Motor neuron (in vitro differentiated cells): ENCODE data around the gene PLTP. TPM values are rescaled to one million over a fixed set of nuclear protein-coding genes. Genes with fewer than 3 reads are reported as not detected.
"Not testable (repeated sequence)": the region's sequence is repeated elsewhere in the genome, so short reads cannot be mapped to it uniquely, and the experiment has no call there.

ENCODE experiments used
- ATAC-seq, 8 experiments: fragments of 200-7000 bp; cut with Tn5 transposase; replicated peaks in 6 of 8; 2 replicates each; pipeline ENCODE4 v1.8.0; 2021; ENCODE audit warnings: mild to moderate bottlenecking in 8 of 8, moderate library complexity in 8 of 8
- H3K27ac ChIP-seq, 2 donors: fragments of 250-450 bp; sonication (Bioruptor Pico); 2 replicates each; pipeline ENCODE4 v1.9.0; 2021; ENCODE audit warnings: antibody characterized with exemption in 2 of 2, mild to moderate bottlenecking in 2 of 2, moderate library complexity in 1 of 2
- H3K4me1 ChIP-seq, 2 donors: fragments of 250-450 bp; sonication (Bioruptor Pico); replicated peaks in 1 of 2; 2 replicates each; pipeline ENCODE4 v1.6.1; 2021; ENCODE audit warnings: antibody characterized with exemption in 2 of 2, mild to moderate bottlenecking in 2 of 2, moderate library complexity in 1 of 2
- H3K4me3 ChIP-seq, 5 donors: fragments of 250-450 bp; sonication (Bioruptor Pico); 2 replicates each; pipeline ENCODE4 v1.9.0; 2021; ENCODE audit warnings: antibody characterized with exemption in 5 of 5, mild to moderate bottlenecking in 5 of 5, moderate library complexity in 4 of 5
- WGBS, 10 experiments: fragments of 450-650 bp; shearing (Covaris generic); methylation state at CpG; one replicate each; pipeline ENCODE4 v1.0.0; 2022; 5-methylcytosine and 5-hydroxymethylcytosine counted together
- in situ Hi-C, 9 experiments: fragments of 400-800 bp; cut with MboI; loops; one replicate each; pipeline ENCODE4 v1.15.0; 2021; ENCODE audit warnings: low sequenced_read_pairs in 9 of 9, low pct_unique_long_range_greater_than_20kb in 2 of 9; ENCODE audit not compliant: unreplicated experiment in 9 of 9
- total RNA-seq, 8 experiments: library from RNA; unstranded; fragments of 300-600 nt; gene quantifications; 2 replicates each; pipeline versions ENCODE4 v1.2.3 to v1.2.4, GENCODE V29; 2022

Gene PLTP, protein sequence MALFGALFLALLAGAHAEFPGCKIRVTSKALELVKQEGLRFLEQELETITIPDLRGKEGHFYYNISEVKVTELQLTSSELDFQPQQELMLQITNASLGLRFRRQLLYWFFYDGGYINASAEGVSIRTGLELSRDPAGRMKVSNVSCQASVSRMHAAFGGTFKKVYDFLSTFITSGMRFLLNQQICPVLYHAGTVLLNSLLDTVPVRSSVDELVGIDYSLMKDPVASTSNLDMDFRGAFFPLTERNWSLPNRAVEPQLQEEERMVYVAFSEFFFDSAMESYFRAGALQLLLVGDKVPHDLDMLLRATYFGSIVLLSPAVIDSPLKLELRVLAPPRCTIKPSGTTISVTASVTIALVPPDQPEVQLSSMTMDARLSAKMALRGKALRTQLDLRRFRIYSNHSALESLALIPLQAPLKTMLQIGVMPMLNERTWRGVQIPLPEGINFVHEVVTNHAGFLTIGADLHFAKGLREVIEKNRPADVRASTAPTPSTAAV
- total RNA-seq, result 100 to 1,000 TPM in 2 of 8 experiments, 10 to 100 TPM in 6; 30.7 to 638 (median 41.2) TPM

DNA sequence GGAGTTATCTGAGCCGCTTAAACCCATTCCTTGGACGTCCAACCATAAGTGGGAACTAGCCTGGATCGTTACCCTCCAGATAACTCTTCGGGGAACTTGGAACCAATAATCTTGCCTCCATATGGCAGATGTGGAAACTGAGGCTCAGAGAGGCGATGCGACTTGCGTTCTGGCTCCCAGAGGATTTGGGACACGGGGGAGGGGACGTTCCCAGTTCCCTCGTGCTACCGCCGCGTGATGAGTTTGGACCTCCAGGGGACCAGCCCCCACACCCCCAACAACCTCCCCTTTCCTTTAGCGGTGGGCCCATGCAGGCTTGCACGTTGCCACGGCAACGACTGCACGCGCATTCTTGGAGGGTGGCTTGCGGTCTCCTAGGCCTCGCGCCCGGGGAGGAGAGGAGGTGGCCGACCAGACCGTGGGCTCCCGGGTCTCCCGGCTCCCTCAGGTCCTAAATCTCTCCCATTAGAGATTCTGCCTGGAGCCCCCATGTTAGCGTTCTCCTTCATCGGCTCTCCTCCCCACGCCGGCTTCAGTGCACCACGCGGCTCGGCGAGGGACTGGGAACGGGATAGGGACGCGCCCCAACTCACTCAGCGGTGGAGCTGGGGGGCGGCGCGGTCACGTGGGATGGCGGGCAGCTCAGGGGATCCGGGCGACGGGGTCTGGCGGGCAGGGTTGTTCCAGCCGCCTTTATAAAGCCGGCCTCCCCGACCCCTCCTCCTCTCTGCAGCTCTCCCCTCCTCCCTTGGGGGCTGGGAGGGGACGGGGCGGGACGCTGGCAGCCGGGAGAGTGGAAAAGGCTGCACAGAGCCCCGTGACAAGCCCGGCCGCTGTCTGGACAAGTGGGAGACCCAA lies at the start of gene PLTP:
TSS of gene PLTP (minus strand) at position 670 of the 858 bp plus-strand sequence. CDS start 703 bp downstream, outside the sequence.
- H3K4me3 ChIP-seq, result peak within 1 kb of the TSS; percentile 31 to 50 (median 38)
- peaks cover 7 to 15% of the 10 kb centered on the region in 2 donors for H3K4me1 ChIP-seq
- 0% methylated on average over 1 of the region's 58 CpGs; no CpG with 5 or more reads in 8 of the 10 experiments for WGBS, 10 experiments
- peak; percentile 20 to 74 (median 70) for ATAC-seq
- in situ Hi-C loops, result no loop called here
- peak within 1 kb of the TSS; percentile 78 to 84 for H3K27ac ChIP-seq

DNA sequence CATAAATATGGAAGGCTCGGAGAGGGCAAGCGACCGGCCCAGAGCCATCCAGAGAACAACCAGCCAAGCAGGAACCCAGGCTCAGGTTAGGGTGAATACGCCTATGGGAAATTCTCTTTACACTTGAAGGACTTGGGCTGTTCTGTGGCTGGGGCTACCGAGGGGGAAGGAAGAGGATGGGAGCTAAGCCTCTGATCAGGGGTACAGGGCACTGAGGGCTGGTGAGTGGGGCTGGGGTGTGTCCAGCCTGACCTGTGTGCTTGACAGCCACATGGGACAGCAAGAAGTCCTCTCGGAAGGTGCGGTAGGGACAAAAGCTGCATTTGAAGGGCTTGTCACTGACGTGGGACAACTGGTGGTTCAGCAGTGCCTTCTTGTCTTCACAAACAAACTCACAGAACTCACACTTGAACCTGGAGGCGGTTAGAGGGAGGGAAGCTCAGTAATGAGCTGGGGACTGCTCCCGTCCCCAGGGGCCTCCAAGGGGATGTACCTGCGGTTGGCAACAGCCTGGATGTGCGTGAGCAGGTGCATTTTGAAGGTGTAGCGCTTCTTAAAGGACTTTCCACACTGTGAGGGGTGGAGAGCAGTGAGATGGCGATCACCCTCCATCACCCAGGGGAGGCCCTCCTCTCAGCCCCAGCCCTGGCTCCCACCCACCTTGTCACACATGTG lies 48.1 kb upstream of the PLTP start:
- Histone ChIP-seq H3K4me3 (no peak overlapping the region), H3K27ac (no peak overlapping the region), H3K4me1 (no peaks in the 10 kb centered on the region)
- ATAC-seq, result no peak
- WGBS, 10 experiments, result 43 to 100% (median 91%) methylated on average over 1 to 12 of the region's 14 CpGs; no CpG with 5 or more reads in 3 of the 10 experiments
- in situ Hi-C loops, result no loop called here

DNA sequence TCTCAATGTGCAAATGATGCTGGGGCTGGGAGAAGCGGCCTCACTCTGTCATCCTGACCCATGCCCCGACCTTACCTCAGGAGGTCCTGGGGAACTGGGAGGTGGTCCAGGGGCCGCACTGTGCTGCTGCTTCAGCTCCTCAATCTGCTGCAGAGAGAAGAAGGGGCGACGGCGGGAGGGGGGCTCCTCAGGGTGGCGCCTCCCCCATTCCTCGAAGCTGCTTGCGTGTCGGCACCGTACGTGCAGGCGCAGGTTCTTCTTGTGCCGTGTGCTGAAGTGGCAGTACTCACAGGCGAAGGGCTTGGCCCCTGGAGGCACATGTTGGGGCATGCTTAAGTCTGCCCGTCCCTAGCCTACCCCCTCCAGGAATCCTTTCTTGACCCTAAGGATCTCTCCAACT lies 47.2 kb upstream of the PLTP start:
- 0 to 100% (median 100%) methylated on average over 1 to 3 of the region's 16 CpGs; no CpG with 5 or more reads in 5 of the 10 experiments for WGBS, 10 experiments
- Histone ChIP-seq H3K4me1 (no peaks in the 10 kb centered on the region), H3K4me3 (no peak overlapping the region), H3K27ac (no peak overlapping the region)
- in situ Hi-C loops, result no loop called here
- ATAC-seq, result no peak

DNA sequence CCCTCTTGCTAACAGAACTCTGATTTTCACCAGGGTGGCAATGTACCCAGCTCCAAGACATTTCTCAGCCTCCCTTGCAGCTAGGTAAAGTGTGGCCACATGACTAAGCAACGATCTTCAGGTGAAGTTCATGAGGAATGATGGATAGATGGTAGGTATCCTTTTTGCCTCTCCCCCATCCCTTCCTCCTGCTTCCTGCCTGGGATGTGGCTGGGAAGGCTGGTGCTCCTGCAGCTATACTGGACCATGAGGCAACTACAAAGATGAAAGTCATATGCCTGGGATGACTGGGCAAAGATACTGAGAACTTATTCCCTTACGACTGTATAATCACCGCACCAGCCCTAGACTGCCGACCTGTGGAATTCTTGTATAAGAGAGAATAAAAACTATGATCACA lies 46.6 kb upstream of the PLTP start:
- H3K4me3 ChIP-seq, result no peak overlapping the region
- no peak for ATAC-seq
- H3K27ac ChIP-seq, result no peak overlapping the region
- H3K4me1 ChIP-seq, result no peaks in the 10 kb centered on the region
- in situ Hi-C loops, result no loop called here
- WGBS, 10 experiments, result 78 to 100% (median 100%) methylated on average over 1 to 4 of the region's 4 CpGs; no CpG with 5 or more reads in 3 of the 10 experiments

DNA sequence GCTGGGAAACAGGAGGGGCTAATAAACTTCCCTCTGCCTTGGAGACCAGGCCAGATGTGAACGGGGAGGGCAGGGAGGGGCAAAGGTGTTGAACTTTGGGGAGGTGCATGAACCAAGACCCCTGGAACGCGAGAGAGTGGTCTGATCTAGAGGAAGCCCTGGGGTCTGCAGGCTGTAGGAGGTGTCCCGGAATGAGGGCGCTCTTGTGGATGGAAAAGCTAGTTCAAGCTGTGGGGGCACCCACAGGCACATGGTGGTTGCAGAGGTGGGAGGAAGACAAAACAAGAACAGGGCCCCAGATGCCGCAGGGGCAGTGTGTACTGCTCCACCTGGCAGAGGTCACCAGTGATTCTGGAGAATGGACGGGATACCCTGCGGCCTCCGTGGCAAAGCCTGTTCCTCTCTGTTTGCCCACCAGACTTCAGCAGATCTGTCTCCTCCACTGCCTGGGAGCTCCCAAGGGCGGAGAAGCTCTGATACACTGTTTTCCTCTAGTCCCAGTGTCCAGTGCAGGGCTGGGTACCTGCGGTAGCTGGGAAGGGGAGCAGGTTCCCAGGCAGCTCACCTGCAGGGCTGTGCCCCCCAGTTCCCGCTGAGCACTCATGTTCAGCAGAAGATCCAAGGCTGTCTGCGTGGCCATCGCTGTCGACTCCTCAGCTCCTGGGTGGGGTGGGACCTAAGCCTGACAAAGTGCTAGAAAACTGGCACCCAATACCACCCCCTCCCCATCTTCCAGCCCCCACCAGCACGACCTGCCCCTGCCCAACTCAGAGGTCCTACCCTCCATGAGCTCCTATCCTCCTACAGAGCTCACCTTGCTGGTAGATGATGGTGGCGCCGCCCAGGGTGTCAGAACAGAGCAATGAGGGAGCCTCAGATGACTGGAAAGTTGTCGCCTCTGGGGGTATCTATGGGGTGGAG lies 45.3 kb upstream of the PLTP start:
- ATAC-seq, result peak in 4 of 8 experiments; percentile 8 to 46 (median 15)
- 60 to 100% (median 85%) methylated on average over 1 to 11 of the region's 19 CpGs; no CpG with 5 or more reads in 3 of the 10 experiments for WGBS, 10 experiments
- in situ Hi-C loops, result no loop called here

DNA sequence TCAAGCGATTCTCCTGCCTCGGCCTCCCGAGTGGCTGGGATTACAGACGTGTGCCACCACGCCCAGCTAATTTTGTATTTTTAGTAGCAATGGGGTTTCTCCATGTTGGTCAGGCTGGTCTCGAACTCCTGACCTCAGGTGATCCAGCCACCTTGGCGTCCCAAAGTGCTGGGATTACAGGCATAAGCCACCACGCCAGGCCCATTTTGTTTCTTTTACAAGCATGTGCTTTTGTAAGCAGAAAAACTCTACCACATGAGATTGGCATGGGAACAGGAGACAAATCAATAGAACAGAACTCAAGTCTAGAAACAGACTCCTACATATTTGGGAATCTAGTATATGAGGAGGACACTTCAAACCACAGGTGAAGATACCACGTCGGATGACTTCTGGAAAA lies 44.4 kb upstream of the PLTP start:
- in situ Hi-C loops, H3K27ac ChIP-seq, ATAC-seq, H3K4me1 ChIP-seq, H3K4me3 ChIP-seq: not testable (repeated sequence)
- 71 to 100% (median 100%) methylated on average over 2 to 7 of the region's 10 CpGs for whole genome bisulfite sequencing, 10 experiments

More for the DNA sequence above, 45.3 kb upstream of the PLTP start:
- Histone ChIP-seq H3K4me1 (no peaks in the 10 kb centered on the region), H3K27ac (no peak overlapping the region), H3K4me3 (no peak overlapping the region)

DNA sequence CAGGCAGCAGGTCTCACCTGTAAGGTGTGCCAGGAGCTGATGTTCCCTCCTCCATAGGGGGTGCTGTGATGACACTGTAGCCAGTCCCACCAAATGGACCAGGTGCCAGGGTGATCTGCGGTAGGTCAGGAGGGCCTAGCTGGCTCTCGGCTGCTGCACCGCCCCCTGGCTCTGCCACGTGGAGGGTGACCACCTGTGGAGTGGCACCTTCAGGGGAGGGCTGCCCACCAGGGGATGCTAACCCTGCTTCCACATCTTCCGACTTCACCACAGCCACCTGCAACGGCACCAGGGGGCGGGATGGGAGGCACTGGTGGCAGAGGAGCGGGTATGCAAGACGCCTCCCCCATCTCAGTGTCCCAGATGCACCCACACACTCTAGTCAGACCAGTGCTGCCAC lies 41.7 kb upstream of the PLTP start:
- no peak overlapping the region for H3K4me3 ChIP-seq
- 100% methylated on average over 3 to 6 of the region's 9 CpGs; no CpG with 5 or more reads in 8 of the 10 experiments for WGBS, 10 experiments
- in situ Hi-C loops, result no loop called here
- H3K4me1 ChIP-seq, result no peaks in the 10 kb centered on the region
- no peak for ATAC-seq
- H3K27ac ChIP-seq, result no peak overlapping the region

DNA sequence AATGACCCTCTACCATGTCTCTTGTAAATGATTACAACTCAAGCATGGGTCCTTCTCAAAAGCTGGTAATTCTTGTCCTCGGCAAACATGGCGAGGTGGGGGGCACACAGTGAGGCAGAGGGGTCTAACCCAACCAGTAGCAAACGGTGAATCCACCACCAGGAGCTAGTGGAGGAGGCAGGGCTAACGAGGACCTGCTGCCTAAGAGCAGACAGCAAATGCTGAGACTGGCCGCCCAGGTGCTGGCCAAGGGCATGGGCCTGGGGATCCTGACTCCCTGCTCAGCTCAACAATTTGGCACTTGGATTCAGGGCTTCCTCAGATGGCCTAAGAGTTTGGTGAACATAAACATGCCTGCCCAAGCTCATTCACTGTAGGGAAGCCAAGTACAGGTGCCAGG lies 40.9 kb upstream of the PLTP start:
- ATAC-seq, result no peak
- in situ Hi-C loops, result no loop called here
- no peak overlapping the region for H3K4me3 ChIP-seq
- no peak overlapping the region for H3K27ac ChIP-seq
- H3K4me1 ChIP-seq, result no peaks in the 10 kb centered on the region
- WGBS, 10 experiments, result 80 to 100% (median 83%) methylated on average over 1 to 5 of the region's 5 CpGs; no CpG with 5 or more reads in 5 of the 10 experiments

DNA sequence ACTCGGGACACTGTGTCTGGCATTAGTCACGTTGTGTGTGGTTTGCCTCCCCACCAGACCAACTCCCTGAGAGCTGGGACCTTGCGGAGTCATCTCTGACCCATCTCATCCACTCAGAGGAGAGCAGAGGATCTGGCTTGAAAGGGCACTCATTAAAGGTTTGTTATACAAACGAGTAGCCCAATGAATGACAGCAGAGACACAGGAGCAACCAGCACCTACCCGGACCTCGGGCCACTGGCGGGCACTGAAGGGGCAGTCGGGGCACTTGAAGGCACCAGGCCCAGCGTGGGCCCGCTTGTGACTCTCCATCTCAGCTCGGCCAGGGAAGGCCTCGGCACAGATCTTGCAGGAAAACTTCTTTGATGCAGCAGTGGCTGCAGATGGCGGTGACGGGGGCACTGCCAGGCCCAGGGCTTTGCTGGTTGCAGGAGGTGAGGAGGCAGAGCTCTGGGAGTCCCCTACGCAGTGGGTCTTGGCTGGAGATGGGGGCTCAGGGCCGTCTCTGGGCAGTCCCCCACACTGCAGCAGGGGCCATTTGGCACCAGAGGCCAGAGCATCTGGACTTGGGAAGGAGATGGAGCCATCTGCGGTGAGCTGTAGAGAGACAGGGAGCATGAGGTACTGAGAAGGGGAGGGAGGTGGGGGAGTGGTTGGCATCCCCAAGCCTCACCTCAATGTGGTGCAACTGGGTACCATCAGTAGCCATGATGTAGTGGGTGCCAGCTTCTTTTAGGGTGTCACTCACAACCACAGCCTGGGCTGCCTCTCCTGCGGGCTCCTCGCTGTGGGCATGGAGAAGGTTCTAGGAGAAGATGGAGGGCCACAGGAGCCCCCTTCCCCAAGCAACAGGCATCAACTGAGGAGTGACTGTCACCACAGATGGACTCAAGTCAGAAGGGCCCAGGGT lies 40.2 kb upstream of the PLTP start:
- Histone ChIP-seq H3K4me3 (no peak overlapping the region), H3K27ac (no peak overlapping the region)
- 60 to 100% (median 85%) methylated on average over 1 to 6 of the region's 19 CpGs; no CpG with 5 or more reads in 4 of the 10 experiments for WGBS, 10 experiments

DNA sequence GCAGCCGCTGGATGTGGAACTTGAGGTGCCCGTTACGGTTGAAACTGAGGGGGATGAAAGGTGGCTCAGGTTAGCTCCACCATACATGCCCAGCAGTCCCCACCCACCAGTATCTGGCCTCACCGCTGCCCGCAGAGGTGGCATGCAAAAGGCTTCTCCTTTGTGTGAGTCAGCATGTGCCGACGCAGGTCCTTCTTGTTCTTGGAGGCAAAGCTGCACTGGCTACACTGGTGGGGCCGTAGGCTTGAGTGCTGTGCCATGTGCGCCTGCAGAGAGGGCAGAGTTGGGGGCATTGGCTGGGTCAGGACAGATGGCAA lies 38.3 kb upstream of the PLTP start:
- in situ Hi-C loops, result no loop called here
- Histone ChIP-seq H3K4me1 (no peaks in the 10 kb centered on the region), H3K4me3 (no peak overlapping the region), H3K27ac (no peak overlapping the region)
- no peak for ATAC-seq
- 80% methylated on average over 1 of the region's 9 CpGs; no CpG with 5 or more reads in 8 of the 10 experiments for whole genome bisulfite sequencing, 10 experiments

More for the DNA sequence above, 40.2 kb upstream of the PLTP start:
- in situ Hi-C loops, result no loop called here
- no peaks in the 10 kb centered on the region for H3K4me1 ChIP-seq
- ATAC-seq, result peak in 1 of 8 experiments; percentile 2
